Epithelial cell of prostate (primary cell): ENCODE data around the gene SUMF2.
"Not testable (repeated sequence)": the region's sequence is repeated elsewhere in the genome, so short reads cannot be mapped to it uniquely, and the experiment has no call there.

ENCODE experiments used
- DNase-seq: peaks from one replicate; pipeline ENCODE4 v3.0.0-alpha.2; 2011; ENCODE audit warnings: low read depth, low spot score
- H3K27ac ChIP-seq: fragments of 450-650 bp; 2 replicates; pipeline ENCODE4 v1.5.1; 2017; ENCODE audit warnings: mild to moderate bottlenecking

SUMF2 gene

GRCh38 chr7:56104138-56104537, 40.1 kb downstream of the SUMF2 start:
- DNase-seq, H3K27ac ChIP-seq: not testable (repeated sequence)

GRCh38 chr7:56105508-56105907, 41.4 kb downstream of the SUMF2 start:
- DNase-seq = peak; percentile 57
- H3K27ac ChIP-seq = peak overlapping the region; percentile 89

- peak; percentile 93 for DNase-seq
- H3K27ac ChIP-seq = peak within 1 kb of the TSS; percentile 89
Measured at GRCh38 chr7:56106108-56107073, 42.3 kb downstream of the SUMF2 start, which contains the start of gene CHCHD2. Gene CHCHD2, minus strand, starts transcription at chr7:56106476. Its CDS starts 63 bp downstream, at chr7:56106413.

GRCh38 chr7:56107954-56108258, 43.8 kb downstream of the SUMF2 start:
- no peak overlapping the region for H3K27ac ChIP-seq
- no peak for DNase-seq

- DNase-seq = no peak
- H3K27ac ChIP-seq = no peak overlapping the region
Measured at GRCh38 chr7:56110611-56111010, 46.5 kb downstream of the SUMF2 start.

- not testable (repeated sequence) for H3K27ac ChIP-seq, DNase-seq
Measured at GRCh38 chr7:56112244-56112643, 48.2 kb downstream of the SUMF2 start.

- no peak within 1 kb of the TSS for H3K27ac ChIP-seq
- DNase-seq = no peak
Measured at GRCh38 chr7:56115852-56116538, 51.9 kb downstream of the SUMF2 start, which contains the start of gene NUPR2. Gene NUPR2, minus strand, starts transcription at chr7:56116417. Its CDS starts 103 bp downstream, at chr7:56116314.

- DNase-seq = no peak
- H3K27ac ChIP-seq = no peak overlapping the region
Measured at GRCh38 chr7:56121440-56121839, 57.4 kb downstream of the SUMF2 start.

GRCh38 chr7:56124981-56125380, 60.9 kb downstream of the SUMF2 start:
- no peak for DNase-seq
- no peak overlapping the region for H3K27ac ChIP-seq

GRCh38 chr7:56125831-56126230, 61.7 kb downstream of the SUMF2 start:
- no peak overlapping the region for H3K27ac ChIP-seq
- no peak for DNase-seq

GRCh38 chr7:56127241-56127975, 63.3 kb downstream of the SUMF2 start:
- no peak overlapping the region for H3K27ac ChIP-seq
- no peak for DNase-seq
